Right lung (tissue), 5 donors: ENCODE data around the gene ANXA1. TPM values are rescaled to one million over a fixed set of nuclear protein-coding genes. Genes with fewer than 3 reads are reported as not detected.

Experiments used
- DNase-seq, 2 donors: peaks; one replicate each; pipeline ENCODE4 v3.0.0-alpha.2; 2013
- polyA plus RNA-seq, 5 donors: library from polyadenylated mRNA; unstranded; fragments of 120-200 nt; gene quantifications; one replicate each; pipeline versions ENCODE4 v1.2.1 to v1.2.3, GENCODE V29; 2013; ENCODE audit warnings: inconsistent platforms in 1 of 5, low replicate concordance in 1 of 5; ENCODE audit not compliant: insufficient read length in 5 of 5, insufficient read depth in 1 of 5

The ANXA1 gene
- polyA plus RNA-seq, 5 donors, result 67.9 to 111 (median 88.8) TPM

- DNase-seq, result no peak
These were observed 53.3 kb downstream of the ANXA1 start for GRCh38 chr9:73204936-73205335.

GRCh38 chr9:73206851-73207250, 55.2 kb downstream of the ANXA1 start:
- no peak for DNase-seq

- DNase-seq, result no peak
These were observed 59.4 kb downstream of the ANXA1 start for GRCh38 chr9:73210886-73211666.

- DNase-seq, result no peak
These were observed 61.6 kb downstream of the ANXA1 start for GRCh38 chr9:73213300-73213699.

- DNase-seq, result no peak
These were observed 63.6 kb downstream of the ANXA1 start for GRCh38 chr9:73215249-73215648.

GRCh38 chr9:73216100-73216499, 64.4 kb downstream of the ANXA1 start:
- no peak for DNase-seq

Other genes with a start within 250 kb of the ANXA1 start
- 10 to 100 TPM; 18.9 to 61.5 (median 43.1) TPM for gene ALDH1A1, start 198.8 kb upstream of the ANXA1 start, polyA plus RNA-seq